PC-9 (cell line): ENCODE measurements around the gene MMP25. TPM values are rescaled to one million over a fixed set of nuclear protein-coding genes. Genes with fewer than 3 reads are reported as not detected.
A peak's percentile ranks its signal among the peaks of the same experiment; 100 is the strongest.

ENCODE experiments used
- BruUV-seq: library from RNA; stranded (reverse); fragments of 400-500 nt; replicated peaks from 2 replicates; lab custom pipeline; 2021; lab: Mats Ljungman, UMichigan
- CTCF ChIA-PET: fragments of 300-600 bp; sonication (Branson Sonifier 250); formaldehyde crosslinking; loops from one replicate; lab custom pipeline; 2022; ENCODE audit warnings: antibody characterized with exemption; lab: Charles Lee
- POLR2A ChIA-PET: fragments of 300-600 bp; sonication (Branson Sonifier 250); formaldehyde crosslinking; loops from one replicate; lab custom pipeline; 2022; ENCODE audit warnings: antibody characterized with exemption; ENCODE audit not compliant: unreplicated experiment; lab: Charles Lee
- DNase-seq, 2 experiments: peaks; one replicate each; pipeline versions ENCODE4 v3.0.0 to v3.0.0-alpha.2; 2015 to 2022; ENCODE audit warnings: mixed read lengths in 1 of 2
- H2AFZ ChIP-seq: fragments of 200-600 bp; sonication (generic); 2 replicates; pipeline ENCODE4 v1.8.1; 2017; ENCODE audit warnings: antibody characterized with exemption
- H3F3A ChIP-seq: fragments of 200-600 bp; sonication (generic); 2 replicates; pipeline ENCODE4 v1.8.1; 2017; ENCODE audit warnings: antibody characterized with exemption, mild to moderate bottlenecking, low read depth; ENCODE audit not compliant: insufficient read depth
- H3K27ac ChIP-seq: fragments of 200-600 bp; sonication (generic); 2 replicates; pipeline ENCODE4 v1.6.1; 2016; ENCODE audit warnings: mixed run types
- H3K27me3 ChIP-seq: fragments of 200-600 bp; sonication (generic); 2 replicates; pipeline ENCODE4 v1.6.1; 2016; ENCODE audit warnings: low read depth, mixed run types; ENCODE audit not compliant: insufficient read depth
- H3K36me3 ChIP-seq: fragments of 200-600 bp; sonication (generic); 2 replicates; pipeline ENCODE4 v1.6.1; 2016; ENCODE audit warnings: low read depth, mixed run types
- H3K4me1 ChIP-seq: fragments of 200-600 bp; sonication (generic); replicated peaks from 2 replicates; pipeline ENCODE4 v1.6.1; 2016; ENCODE audit warnings: mixed run types; ENCODE audit not compliant: insufficient read depth
- H3K4me2 ChIP-seq: fragments of 200-600 bp; sonication (generic); 2 replicates; pipeline ENCODE4 v1.6.1; 2017; ENCODE audit warnings: mixed run types
- H3K4me3 ChIP-seq: fragments of 200-600 bp; sonication (generic); 2 replicates; pipeline ENCODE4 v1.6.1; 2016; ENCODE audit warnings: mixed run types
- H3K79me2 ChIP-seq: fragments of 200-600 bp; sonication (generic); 2 replicates; pipeline ENCODE4 v1.6.1; 2017; ENCODE audit warnings: low read depth, mixed run types
- H3K9me2 ChIP-seq: fragments of 200-600 bp; sonication (generic); 2 replicates; pipeline ENCODE4 v1.8.1; 2017; ENCODE audit warnings: mild to moderate bottlenecking; ENCODE audit not compliant: insufficient read depth
- H3K9me3 ChIP-seq: fragments of 200-600 bp; sonication (generic); 2 replicates; pipeline ENCODE4 v1.8.1; 2016; ENCODE audit warnings: low read depth; ENCODE audit not compliant: insufficient read depth
- H4K20me1 ChIP-seq: fragments of 200-600 bp; sonication (generic); 2 replicates; pipeline ENCODE4 v1.8.1; 2017; ENCODE audit not compliant: insufficient read depth
- EZH2 ChIP-seq: fragments of 200-600 bp; sonication (generic); IDR thresholded peaks from 2 replicates; pipeline ENCODE4 v1.8.0; 2017; ENCODE audit warnings: antibody characterized with exemption, low read depth
- intact Hi-C: fragments of 100-400 bp; cut with micrococcal nuclease; formaldehyde crosslinking; loops from one replicate; pipeline ENCODE4 v1.10.0; 2022; ENCODE audit not compliant: unreplicated experiment
- total RNA-seq: library from RNA; stranded (reverse); gene quantifications from 2 replicates; pipeline ENCODE4 v1.2.3, GENCODE V29; 2021
- TF ChIP-seq, protein P1 (sequence below): fragments of 200-600 bp; sonication (generic); conservative IDR thresholded peaks from 2 replicates; pipeline ENCODE4 v1.6.1; 2017; ENCODE audit warnings: mixed run types, antibody characterized with exemption, mild to moderate bottlenecking, moderate library complexity

MMP25 gene
- total RNA-seq, 1 experiment from 2014 or later = 0.83 TPM

DNA sequence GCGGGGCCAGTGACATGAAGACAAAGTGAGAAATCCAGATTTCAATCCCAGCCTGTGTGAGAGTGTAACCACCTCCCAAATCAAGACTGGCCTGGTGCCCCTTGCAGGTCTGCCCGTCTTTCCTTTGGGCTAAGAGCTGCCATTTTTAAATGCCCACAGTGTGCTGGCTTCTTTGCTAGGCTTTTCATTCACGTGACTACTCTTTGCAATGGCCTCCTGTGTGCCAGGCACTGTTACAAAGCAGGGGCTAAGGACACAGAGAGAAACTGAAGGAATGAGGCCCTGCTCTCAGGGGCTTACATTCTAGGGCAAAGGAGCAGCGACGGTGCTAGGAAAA, 53.0 kb downstream of the MMP25 start:
- TF ChIP-seq, protein P1, sequence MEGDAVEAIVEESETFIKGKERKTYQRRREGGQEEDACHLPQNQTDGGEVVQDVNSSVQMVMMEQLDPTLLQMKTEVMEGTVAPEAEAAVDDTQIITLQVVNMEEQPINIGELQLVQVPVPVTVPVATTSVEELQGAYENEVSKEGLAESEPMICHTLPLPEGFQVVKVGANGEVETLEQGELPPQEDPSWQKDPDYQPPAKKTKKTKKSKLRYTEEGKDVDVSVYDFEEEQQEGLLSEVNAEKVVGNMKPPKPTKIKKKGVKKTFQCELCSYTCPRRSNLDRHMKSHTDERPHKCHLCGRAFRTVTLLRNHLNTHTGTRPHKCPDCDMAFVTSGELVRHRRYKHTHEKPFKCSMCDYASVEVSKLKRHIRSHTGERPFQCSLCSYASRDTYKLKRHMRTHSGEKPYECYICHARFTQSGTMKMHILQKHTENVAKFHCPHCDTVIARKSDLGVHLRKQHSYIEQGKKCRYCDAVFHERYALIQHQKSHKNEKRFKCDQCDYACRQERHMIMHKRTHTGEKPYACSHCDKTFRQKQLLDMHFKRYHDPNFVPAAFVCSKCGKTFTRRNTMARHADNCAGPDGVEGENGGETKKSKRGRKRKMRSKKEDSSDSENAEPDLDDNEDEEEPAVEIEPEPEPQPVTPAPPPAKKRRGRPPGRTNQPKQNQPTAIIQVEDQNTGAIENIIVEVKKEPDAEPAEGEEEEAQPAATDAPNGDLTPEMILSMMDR = no peak
- TF ChIP-seq EZH2 = no peak
- intact Hi-C loops = no loop called here
- no peak overlapping the region for H3K4me3 ChIP-seq

DNA sequence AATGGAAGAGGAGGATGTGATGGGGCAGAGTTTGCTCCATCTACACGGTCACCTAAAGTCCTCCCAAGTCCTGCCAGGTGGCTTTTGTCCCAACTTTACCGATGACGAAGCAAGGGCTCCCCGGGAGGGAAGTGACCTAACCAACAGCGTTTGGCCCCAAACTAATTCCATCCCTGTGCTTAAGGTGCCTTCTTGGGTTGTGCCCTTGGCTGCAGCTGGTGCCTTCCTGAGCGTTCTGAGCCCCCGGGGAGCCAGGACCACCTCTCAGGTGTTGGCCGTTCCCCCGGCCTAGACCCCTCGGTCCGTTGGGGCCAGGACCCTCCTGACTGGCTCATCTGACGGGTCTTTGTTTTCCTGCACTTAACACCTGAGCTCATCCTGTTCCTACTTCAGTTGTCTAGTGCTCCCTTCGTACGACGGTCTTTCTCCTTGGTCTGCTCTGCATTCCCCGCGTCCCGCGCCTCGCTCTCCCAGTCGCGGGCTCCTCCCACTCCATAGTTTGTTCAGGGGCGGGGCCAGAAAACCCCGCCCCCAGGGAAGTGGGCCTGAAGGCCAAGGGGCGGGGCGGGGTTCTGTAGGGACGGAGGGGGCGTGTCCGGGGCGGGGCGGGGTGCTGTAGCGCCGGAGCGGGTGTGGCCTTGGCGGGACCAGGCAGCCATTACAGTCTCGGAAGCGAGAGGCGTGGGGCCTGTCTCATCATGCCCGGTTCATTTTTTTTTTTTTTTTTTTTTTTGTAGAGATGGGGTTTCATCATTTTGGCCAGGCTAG, 53.6 kb downstream of the MMP25 start:
- Histone ChIP-seq H3K4me3 (peak overlapping the region; percentile 32; the same call in 1 of the 2 replicates), H3K27ac (no peak overlapping the region), H3K4me1 (peaks cover 5% of the 10 kb centered on the region; the same call in 1 of the 2 replicates), H3K79me2 (no peaks in the 10 kb centered on the region), H2AFZ (no peak overlapping the region), H3K9me3 (no peaks in the 10 kb centered on the region), H4K20me1 (no peaks in the 10 kb centered on the region), H3K36me3 (no peaks in the 10 kb centered on the region), H3K9me2 (no peaks in the 10 kb centered on the region), H3F3A (peaks cover 25% of the 10 kb centered on the region), H3K4me2 (peak overlapping the region; percentile 65), H3K27me3 (no peaks in the 10 kb centered on the region)
- ChIA-PET POLR2A (no interaction called here), CTCF (interaction anchor here (0.5 to 1.2 kb wide), 6 partner anchors 30 to 154 kb away, joined by 3 to 38 read pairs (median 6); no protein-coding TSS in a partner anchor)
- TF ChIP-seq, protein P1 = no peak
- no peak for TF ChIP-seq EZH2
- peak; percentile 70 to 96 for DNase-seq
- TSS peak; percentile 77 for BruUV-seq
- intact Hi-C loops = no loop called here

More for the DNA sequence above, 53.0 kb downstream of the MMP25 start:
- DNase-seq = no peak
- Histone ChIP-seq H3K4me2 (peak overlapping the region; percentile 65; the same call in 1 of the 2 replicates), H3K9me2 (no peaks in the 10 kb centered on the region), H3F3A (peaks cover 21% of the 10 kb centered on the region), H4K20me1 (no peaks in the 10 kb centered on the region), H3K9me3 (no peaks in the 10 kb centered on the region), H2AFZ (no peak overlapping the region), H3K27ac (no peak overlapping the region), H3K79me2 (no peaks in the 10 kb centered on the region), H3K36me3 (no peaks in the 10 kb centered on the region), H3K4me1 (peaks cover 5% of the 10 kb centered on the region; the same call in 1 of the 2 replicates), H3K27me3 (no peaks in the 10 kb centered on the region)
- BruUV-seq = no TSS peak
- POLR2A ChIA-PET = interaction anchor here (0.7 kb wide), 1 partner anchor 77 kb away, joined by 6 read pairs; no protein-coding TSS in a partner anchor
- CTCF ChIA-PET = interaction anchor here (0.5 to 1.2 kb wide), 5 partner anchors 31 to 154 kb away, joined by 3 to 38 read pairs (median 7); no protein-coding TSS in a partner anchor

DNA sequence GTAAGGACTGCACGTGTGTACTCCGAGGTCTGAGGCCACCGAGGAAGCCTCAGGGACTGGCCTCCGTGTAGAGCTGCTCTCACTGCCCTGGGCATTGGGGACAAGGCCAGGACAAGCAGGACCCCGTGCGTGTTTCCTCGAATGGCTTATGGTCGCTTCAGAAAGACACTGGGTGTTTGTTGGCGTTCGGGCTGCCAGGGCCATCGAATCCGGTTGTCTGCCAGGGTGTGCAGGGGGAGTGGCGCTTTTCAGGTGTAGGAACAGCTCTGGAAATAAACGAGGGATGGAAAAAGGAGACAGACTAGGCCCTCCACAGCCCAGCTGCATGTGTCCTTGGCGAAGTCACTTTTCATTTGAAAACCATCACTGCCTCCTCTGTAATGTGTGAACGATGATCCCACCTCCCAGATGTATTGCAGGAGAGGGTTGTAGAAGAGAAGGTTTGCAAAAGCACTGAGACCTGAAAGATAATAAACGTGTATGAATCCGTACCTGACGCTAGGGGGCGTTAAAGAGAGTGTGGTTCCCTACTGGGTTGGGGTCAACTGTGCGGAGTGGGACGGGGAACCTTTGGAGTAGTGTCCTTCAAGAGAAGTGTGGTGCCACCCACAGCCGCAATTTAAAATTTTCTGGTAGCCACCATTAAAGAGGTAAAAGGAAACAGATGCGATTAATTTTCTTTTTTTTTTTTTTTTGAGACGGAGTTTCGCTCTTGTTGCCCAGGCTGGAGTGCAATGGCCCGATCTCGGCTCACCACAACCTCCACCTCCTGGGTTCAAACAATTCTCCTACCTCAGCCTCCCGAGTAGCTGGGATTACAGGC, 54.9 kb downstream of the MMP25 start:
- no peak for DNase-seq
- BruUV-seq = TSS peak; percentile 95
- H3K4me2 ChIP-seq = no peak overlapping the region; the same call in 1 of the 2 replicates
- H3K4me1 ChIP-seq = peaks cover 1% of the 10 kb centered on the region
- no peaks in the 10 kb centered on the region for H3K9me2 ChIP-seq
- H3K79me2 ChIP-seq = no peaks in the 10 kb centered on the region
- no peaks in the 10 kb centered on the region for H4K20me1 ChIP-seq
- no peaks in the 10 kb centered on the region for H3K9me3 ChIP-seq
- intact Hi-C loops = no loop called here
- H3K27me3 ChIP-seq = no peaks in the 10 kb centered on the region
- peaks cover 29% of the 10 kb centered on the region for H3F3A ChIP-seq
- no peak overlapping the region for H2AFZ ChIP-seq
- TF ChIP-seq, protein P1 = peak; percentile 81
- no peak for TF ChIP-seq EZH2
- no peaks in the 10 kb centered on the region for H3K36me3 ChIP-seq
- CTCF ChIA-PET = interaction anchor here (0.7 kb wide), 1 partner anchor 825 kb away, joined by 3 read pairs; no protein-coding TSS in a partner anchor
- H3K4me3 ChIP-seq = no peak overlapping the region
- POLR2A ChIA-PET = no interaction called here
- no peak overlapping the region for H3K27ac ChIP-seq
